ENCODE data around the gene OR2H2. TPM values are rescaled to one million over a fixed set of nuclear protein-coding genes. Genes with fewer than 3 reads are reported as not detected.

Gene OR2H2
- total and polyA plus RNA-seq, 4 donors = not detected

GRCh38 chr6:29561606-29562181 lies 23.2 kb upstream of the OR2H2 start:
- peaks cover 0 to 12% (median 6%) of the 10 kb centered on the region in 4 donors for H3K4me1 ChIP-seq (ENCODE audit: control insufficient read depth in 4 of 4, insufficient read depth in 4 of 4, low read length in 3 of 4)
- TF ChIP-seq YY1 (IDR thresholded peaks at IDR 0.05) (no peak), RAD21 (IDR thresholded peaks at IDR 0.05) (no peak), NR2F2 (IDR thresholded peaks at IDR 0.05) (no peak), REST (IDR thresholded peaks at IDR 0.05) (no peak)
- no peak overlapping the region for H3K9ac ChIP-seq (ENCODE audit: low read depth in 1 of 2, low read length in 2 of 2)
- 93% methylated on average over 1 of the region's 1 CpG for WGBS
- H3K27ac ChIP-seq (ENCODE audit: low read depth in 1 of 2, low read length in 2 of 2) = no peak overlapping the region
- DNase-seq (ENCODE audit: low spot score) = no peak
- H3K4me3 ChIP-seq (ENCODE audit: low read depth in 1 of 3, low read length in 3 of 3) = no peak overlapping the region
- H3K27me3 ChIP-seq (ENCODE audit: control insufficient read depth in 4 of 4, insufficient read depth in 4 of 4, low read length in 3 of 4) = peaks cover 0 to 5% (median 0%) of the 10 kb centered on the region in 4 donors
- no peaks in the 10 kb centered on the region for H3K36me3 ChIP-seq (ENCODE audit: control insufficient read depth in 4 of 4, insufficient read depth in 3 of 4, low read depth in 1 of 4, low read length in 3 of 4)
- H3K9me3 ChIP-seq (ENCODE audit: control insufficient read depth in 4 of 4, low read length in 3 of 4) = no peaks in the 10 kb centered on the region

GRCh38 chr6:29563435-29563965 lies 21.4 kb upstream of the OR2H2 start:
- Histone ChIP-seq H3K27me3 (ENCODE audit: control insufficient read depth in 4 of 4, insufficient read depth in 4 of 4, low read length in 3 of 4) (peaks cover 0 to 5% (median 0%) of the 10 kb centered on the region in 4 donors), H3K9ac (ENCODE audit: low read depth in 1 of 2, low read length in 2 of 2) (no peak overlapping the region), H3K27ac (ENCODE audit: low read depth in 1 of 2, low read length in 2 of 2) (no peak overlapping the region), H3K9me3 (ENCODE audit: control insufficient read depth in 4 of 4, low read length in 3 of 4) (no peaks in the 10 kb centered on the region), H3K4me3 (ENCODE audit: low read depth in 1 of 3, low read length in 3 of 3) (no peak overlapping the region), H3K4me1 (ENCODE audit: control insufficient read depth in 4 of 4, insufficient read depth in 4 of 4, low read length in 3 of 4) (peaks cover 0 to 12% (median 6%) of the 10 kb centered on the region in 4 donors), H3K36me3 (ENCODE audit: control insufficient read depth in 4 of 4, insufficient read depth in 3 of 4, low read depth in 1 of 4, low read length in 3 of 4) (no peaks in the 10 kb centered on the region)
- WGBS = 61% methylated on average over 3 of the region's 3 CpGs
- no peak for DNase-seq (ENCODE audit: low spot score)
- no peak for TF ChIP-seq SP1 (IDR thresholded peaks at IDR 0.05)
- TF ChIP-seq MAX (IDR thresholded peaks at IDR 0.05) = no peak
- no peak for TF ChIP-seq GABPA (IDR thresholded peaks at IDR 0.05 in 1 of 2, conservative IDR thresholded peaks at IDR 0.05 in 1 of 2)
- TF ChIP-seq CTCF (IDR thresholded peaks at IDR 0.05; ENCODE audit: low read depth, low read length, missing input control) = no peak
- no peak for TF ChIP-seq HNF4A (conservative IDR thresholded peaks at IDR 0.05)
- TF ChIP-seq ZBTB33 (IDR thresholded peaks at IDR 0.05) = no peak
- no peak for TF ChIP-seq FOXA1 (IDR thresholded peaks at IDR 0.05)
- TF ChIP-seq EGR1 (IDR thresholded peaks at IDR 0.05; ENCODE audit: low read depth in 2 of 2) = no peak
- TF ChIP-seq ATF3 (IDR thresholded peaks at IDR 0.05) = no peak
- no peak for TF ChIP-seq FOXA2 (IDR thresholded peaks at IDR 0.05)
- TF ChIP-seq JUND (IDR thresholded peaks at IDR 0.05) = no peak

Measured in liver (tissue), 9 donors.